Endothelial cell of coronary artery (primary cell): ENCODE measurements around the gene DCAF7. TPM values are rescaled to one million over a fixed set of nuclear protein-coding genes. Genes with fewer than 3 reads are reported as not detected.

Experiments
- total RNA-seq: library from RNA; depleted of rRNA; stranded (reverse); fragments of >200 nt; gene quantifications from 2 replicates; pipeline ENCODE4 v1.2.3, GENCODE V29; 2014

The DCAF7 gene, protein sequence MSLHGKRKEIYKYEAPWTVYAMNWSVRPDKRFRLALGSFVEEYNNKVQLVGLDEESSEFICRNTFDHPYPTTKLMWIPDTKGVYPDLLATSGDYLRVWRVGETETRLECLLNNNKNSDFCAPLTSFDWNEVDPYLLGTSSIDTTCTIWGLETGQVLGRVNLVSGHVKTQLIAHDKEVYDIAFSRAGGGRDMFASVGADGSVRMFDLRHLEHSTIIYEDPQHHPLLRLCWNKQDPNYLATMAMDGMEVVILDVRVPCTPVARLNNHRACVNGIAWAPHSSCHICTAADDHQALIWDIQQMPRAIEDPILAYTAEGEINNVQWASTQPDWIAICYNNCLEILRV
- 19.0 and 21.5 TPM in 2 replicates for total RNA-seq

DNA sequence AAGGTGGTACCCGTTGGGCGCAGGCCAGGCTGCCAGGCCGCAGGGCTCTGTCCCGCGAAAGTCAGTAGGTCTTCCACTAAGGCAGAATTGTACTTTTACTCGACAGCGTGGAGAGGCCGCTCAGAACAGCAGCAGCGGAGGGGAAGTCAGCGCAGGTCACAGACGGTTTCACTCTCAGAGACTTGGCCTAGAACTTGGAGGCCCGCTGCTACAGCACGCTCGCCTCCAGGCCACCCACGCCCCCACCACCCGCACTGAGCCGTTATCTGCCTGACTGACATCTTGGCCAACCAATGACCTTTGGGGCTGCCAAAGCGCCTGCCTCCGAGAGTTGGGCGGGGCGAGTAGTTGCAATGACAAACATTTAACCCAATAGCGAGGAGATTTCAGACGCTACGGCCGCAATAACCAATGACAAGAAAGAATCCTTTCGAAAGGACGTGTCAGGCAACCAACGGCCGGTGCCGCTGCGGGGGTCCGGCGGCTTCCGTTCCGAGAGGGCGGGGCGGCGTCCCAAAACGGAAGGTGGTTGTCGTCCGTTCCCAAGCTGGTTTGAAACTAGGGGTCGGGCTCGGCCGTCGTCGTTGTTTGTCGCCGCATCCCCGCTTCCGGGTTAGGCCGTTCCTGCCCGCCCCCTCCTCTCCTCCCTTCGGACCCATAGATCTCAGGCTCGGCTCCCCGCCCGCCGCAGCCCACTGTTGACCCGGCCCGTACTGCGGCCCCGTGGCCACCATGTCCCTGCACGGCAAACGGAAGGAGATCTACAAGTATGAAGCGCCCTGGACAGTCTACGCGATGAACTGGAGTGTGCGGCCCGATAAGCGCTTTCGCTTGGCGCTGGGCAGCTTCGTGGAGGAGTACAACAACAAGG, at the start of gene DCAF7:
Gene DCAF7, plus strand, starts transcription at position 532 of the 871 bp plus-strand sequence. Its CDS starts 201 bp downstream, at position 733.

DNA sequence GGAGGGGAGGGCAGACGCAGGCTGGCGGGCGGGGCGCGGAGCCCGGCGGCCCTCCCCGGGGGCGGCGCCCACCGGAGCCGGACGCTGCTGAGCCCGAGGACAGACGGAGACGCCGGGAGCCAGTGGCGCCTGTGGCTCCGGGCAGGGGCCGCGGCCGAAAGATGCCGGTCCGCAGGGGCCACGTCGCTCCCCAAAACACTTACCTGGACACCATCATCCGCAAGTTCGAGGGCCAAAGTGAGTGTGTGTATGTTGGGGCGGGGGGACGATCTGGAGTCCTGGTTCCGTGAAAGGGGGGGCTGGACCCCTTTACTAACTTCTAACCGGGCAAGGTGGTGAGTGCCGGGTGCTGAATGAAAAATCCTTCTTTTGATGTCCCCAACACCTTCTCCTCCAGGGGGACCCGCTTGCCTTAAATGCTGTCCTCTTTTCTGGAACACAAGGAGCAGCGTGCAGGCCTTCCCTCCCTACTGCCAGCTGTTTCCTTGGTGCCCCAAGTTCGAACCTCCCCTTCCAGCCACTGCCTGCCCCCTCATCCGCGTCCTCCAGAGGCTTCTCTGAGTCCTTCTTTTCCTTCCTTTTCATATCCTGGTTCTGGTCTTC, 26.9 kb upstream of the DCAF7 start, which contains the start of gene KCNH6:
Gene KCNH6, plus strand, starts transcription at position 106 of the 603 bp plus-strand sequence. Its CDS starts 56 bp downstream, at position 162.

DNA sequence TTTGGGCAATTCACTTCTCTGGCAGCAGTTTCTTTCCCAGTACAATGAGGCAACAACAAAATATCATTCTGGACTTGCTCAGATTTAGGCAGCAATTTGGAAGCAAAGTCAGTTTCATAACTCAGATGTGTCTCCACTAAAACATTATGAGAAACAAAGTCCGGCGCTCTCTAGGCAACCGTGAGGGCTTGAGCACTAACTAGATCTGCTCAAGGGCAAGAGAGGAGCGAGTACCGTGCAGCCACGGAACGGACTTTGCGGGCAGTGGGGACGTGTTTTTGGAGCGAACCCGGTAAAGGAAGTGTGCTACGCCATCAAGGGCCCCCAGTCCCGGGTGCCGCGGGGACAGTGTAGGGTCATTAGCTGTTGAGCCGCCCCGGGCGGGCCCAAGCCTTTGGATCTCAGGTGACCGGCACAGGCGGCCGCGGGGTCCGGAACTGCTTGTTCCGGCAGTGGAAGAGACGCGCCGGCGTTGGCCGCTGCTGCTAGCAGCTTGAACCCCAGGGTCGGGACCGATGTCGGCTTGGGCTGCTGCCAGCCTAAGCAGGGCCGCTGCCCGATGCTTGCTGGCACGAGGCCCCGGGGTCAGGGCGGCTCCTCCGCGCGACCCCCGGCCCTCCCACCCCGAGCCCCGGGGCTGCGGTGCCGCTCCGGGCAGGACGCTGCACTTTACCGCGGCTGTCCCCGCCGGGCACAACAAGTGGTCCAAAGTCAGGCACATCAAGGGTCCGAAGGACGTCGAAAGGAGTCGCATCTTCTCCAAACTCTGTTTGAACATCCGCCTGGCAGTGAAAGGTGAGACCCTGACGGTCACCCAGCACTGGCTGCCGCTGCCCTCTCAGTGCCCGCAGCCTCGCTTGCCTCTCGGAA, 50.5 kb downstream of the DCAF7 start, which contains the start of gene TACO1:
Gene TACO1, plus strand, starts transcription at position 327 of the 870 bp plus-strand sequence. Its CDS starts 189 bp downstream, at position 516.

DNA sequence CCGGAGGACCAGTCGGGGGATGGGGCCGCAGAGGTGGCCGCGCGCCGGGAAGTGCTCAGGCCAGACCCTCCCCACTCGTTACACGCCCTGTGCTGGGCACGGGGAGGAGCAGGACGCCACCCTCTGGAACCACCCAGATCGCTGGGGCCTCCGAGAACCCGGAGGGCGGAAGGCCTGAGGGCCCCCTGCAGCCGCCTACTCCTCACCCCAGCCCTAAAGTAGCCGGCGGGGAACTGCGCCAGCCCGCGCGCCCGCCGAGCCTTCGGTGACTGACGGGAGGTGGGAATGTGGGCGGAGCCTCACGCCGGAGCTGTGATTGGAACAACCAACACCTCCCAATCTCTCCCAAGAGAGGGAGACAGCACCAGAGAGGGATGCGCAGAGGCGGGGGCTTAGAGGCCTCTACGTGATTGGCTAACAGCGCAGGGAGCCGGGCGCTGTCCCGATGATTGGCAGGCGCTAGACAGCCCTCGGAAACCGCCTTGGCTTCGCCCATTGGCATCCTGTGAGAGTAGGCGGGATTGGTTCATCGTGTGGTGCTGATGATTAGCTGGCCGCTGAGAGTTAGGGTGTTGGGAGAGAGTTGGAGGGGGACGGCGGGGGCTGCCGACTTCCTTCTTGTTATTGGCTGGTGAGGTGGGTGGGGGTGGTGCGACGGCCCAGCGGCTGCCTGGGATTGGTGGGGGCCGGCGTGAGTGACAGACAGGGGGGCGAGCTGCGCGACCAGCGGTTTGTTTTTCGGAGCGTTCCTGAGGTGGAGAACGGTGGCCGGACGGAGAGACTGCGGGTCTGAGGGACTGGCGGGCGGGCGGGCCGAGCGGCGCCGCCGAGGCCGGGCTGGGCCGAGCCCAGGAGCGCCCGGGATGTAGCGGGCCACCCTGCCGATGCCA, 71.7 kb downstream of the DCAF7 start, which contains the start of gene MAP3K3:
Gene MAP3K3, plus strand, starts transcription at position 734 of the 890 bp plus-strand sequence. CDS start 343 bp downstream, outside the sequence.

Other genes starting within 250 kb of the DCAF7 start
- 15.7 and 25.3 TPM in 2 replicates for gene CYB561, start 104.2 kb upstream of the DCAF7 start, total RNA-seq
- 27.5 and 46.8 TPM in 2 replicates for gene ACE, start 73.4 kb upstream of the DCAF7 start, total RNA-seq
- not detected in 2 replicates for gene KCNH6, start 27.1 kb upstream of the DCAF7 start, total RNA-seq
- 16.4 and 18.2 TPM in 2 replicates for gene TACO1, start 50.4 kb downstream of the DCAF7 start, total RNA-seq
- 78.2 and 83.7 TPM in 2 replicates for gene MAP3K3, start 71.9 kb downstream of the DCAF7 start, total RNA-seq
- gene LIMD2, start 149.6 kb downstream of the DCAF7 start, total RNA-seq = 13.8 and 24.0 TPM in 2 replicates
- gene STRADA, start 191.3 kb downstream of the DCAF7 start, total RNA-seq = 17.2 and 22.3 TPM in 2 replicates
- 87.7 and 117 TPM in 2 replicates for gene CCDC47, start 223.1 kb downstream of the DCAF7 start, total RNA-seq
- gene DDX42, start 223.7 kb downstream of the DCAF7 start, total RNA-seq = 65.1 and 80.6 TPM in 2 replicates